HG03196 (cell line): ENCODE data around the gene ABRACL.
"Not testable (repeated sequence)": the region's sequence is repeated elsewhere in the genome, so short reads cannot be mapped to it uniquely, and the experiment has no call there.

ENCODE experiments used
- ATAC-seq: cut with Tn5 transposase; IDR thresholded peaks from one replicate; pipeline ENCODE4 v1.9.1; 2021; ENCODE audit not compliant: unreplicated experiment

Gene ABRACL

GRCh38 chr6:139028658-139029469 lies at the start of gene ABRACL:
ABRACL (plus strand) TSS chr6:139028745; CDS start chr6:139034161, 5,416 bp downstream.
- ATAC-seq: peak; percentile 51

- ATAC-seq: no peak
Measured at GRCh38 chr6:138979365-138979764, 49.2 kb upstream of the ABRACL start.

GRCh38 chr6:138979813-138980668 lies 48.5 kb upstream of the ABRACL start:
- ATAC-seq: no peak

- no peak for ATAC-seq
Measured at GRCh38 chr6:138981416-138981815, 47.1 kb upstream of the ABRACL start.

- no peak for ATAC-seq
Measured at GRCh38 chr6:138986578-138986977, 42.0 kb upstream of the ABRACL start.

- peak; percentile 5 for ATAC-seq
Measured at GRCh38 chr6:138987080-138987642, 41.4 kb upstream of the ABRACL start.

GRCh38 chr6:138987643-138988468 lies 40.7 kb upstream of the ABRACL start, which contains the start of gene REPS1:
REPS1 (minus strand) TSS chr6:138988253; CDS start chr6:138987682, 571 bp downstream.
- ATAC-seq: peak; percentile 88

- ATAC-seq: peak; percentile 9
Measured at GRCh38 chr6:138988469-138988834, 40.1 kb upstream of the ABRACL start.

- no peak for ATAC-seq
Measured at GRCh38 chr6:138989098-138989983, 39.2 kb upstream of the ABRACL start.

GRCh38 chr6:138991206-138991605 lies 37.3 kb upstream of the ABRACL start:
- ATAC-seq: no peak

GRCh38 chr6:138992965-138993364 lies 35.6 kb upstream of the ABRACL start:
- ATAC-seq: not testable (repeated sequence)

- ATAC-seq: not testable (repeated sequence)
Measured at GRCh38 chr6:138993410-138993809, 35.1 kb upstream of the ABRACL start.

- ATAC-seq: no peak
Measured at GRCh38 chr6:138996524-138996923, 32.0 kb upstream of the ABRACL start.

- ATAC-seq: no peak
Measured at GRCh38 chr6:138997136-138997535, 31.4 kb upstream of the ABRACL start.

GRCh38 chr6:138999949-139000725 lies 28.4 kb upstream of the ABRACL start:
- ATAC-seq: no peak

GRCh38 chr6:139003751-139004150 lies 24.8 kb upstream of the ABRACL start:
- no peak for ATAC-seq

GRCh38 chr6:139006477-139006876 lies 22.1 kb upstream of the ABRACL start:
- ATAC-seq: no peak

GRCh38 chr6:139007428-139007827 lies 21.1 kb upstream of the ABRACL start:
- no peak for ATAC-seq

GRCh38 chr6:139008117-139008516 lies 20.4 kb upstream of the ABRACL start:
- ATAC-seq: no peak
